MCF 10A (cell line): ENCODE measurements around the gene NARS2. TPM values are rescaled to one million over a fixed set of nuclear protein-coding genes. Genes with fewer than 3 reads are reported as not detected.
"Not testable (repeated sequence)": the region's sequence is repeated elsewhere in the genome, so short reads cannot be mapped to it uniquely, and the experiment has no call there.

ENCODE experiments used
- BruUV-seq: library from RNA; stranded (reverse); fragments of 400-500 nt; replicated peaks from 2 replicates; lab custom pipeline; 2021; lab: Mats Ljungman, UMichigan
- CTCF ChIA-PET: fragments of 300-600 bp; sonication (Branson Sonifier 250); formaldehyde crosslinking; extraction: SDS; loops from one replicate; lab custom pipeline; 2021; ENCODE audit warnings: antibody characterized with exemption, inconsistent platforms; lab: Yijun Ruan, JAX
- POLR2A ChIA-PET: fragments of 300-600, 350-650 bp; sonication (Branson Sonifier 250); formaldehyde crosslinking; extraction: SDS; loops from one replicate; lab custom pipeline; 2020; ENCODE audit warnings: antibody characterized with exemption, inconsistent platforms; lab: Yijun Ruan, JAX
- DNase-seq: peaks from one replicate; pipeline ENCODE4 v3.0.0-alpha.2; 2018; ENCODE audit not compliant: unreplicated experiment
- H3K27ac Mint-ChIP-seq: one replicate; pipeline ENCODE4 v1.8.0; 2022; ENCODE audit warnings: mild to moderate bottlenecking, low read depth, mixed read lengths; ENCODE audit not compliant: unreplicated experiment
- H3K27me3 Mint-ChIP-seq: one replicate; pipeline ENCODE4 v1.8.0; 2022; ENCODE audit warnings: mixed read lengths; ENCODE audit not compliant: insufficient read depth, unreplicated experiment
- H3K36me3 Mint-ChIP-seq: one replicate; pipeline ENCODE4 v1.8.0; 2022; ENCODE audit warnings: mild to moderate bottlenecking, moderate library complexity, mixed read lengths; ENCODE audit not compliant: insufficient read depth, unreplicated experiment
- H3K4me1 Mint-ChIP-seq: one replicate; pipeline ENCODE4 v1.8.0; 2022; ENCODE audit warnings: mixed read lengths; ENCODE audit not compliant: insufficient read depth, unreplicated experiment
- H3K4me3 Mint-ChIP-seq: one replicate; pipeline ENCODE4 v1.8.0; 2022; ENCODE audit warnings: mild to moderate bottlenecking, moderate library complexity, mixed read lengths; ENCODE audit not compliant: unreplicated experiment
- H3K9me3 Mint-ChIP-seq: one replicate; pipeline ENCODE4 v1.8.0; 2022; ENCODE audit warnings: mixed read lengths; ENCODE audit not compliant: unreplicated experiment
- CTCF ChIP-seq: fragments of 200-600 bp; IDR thresholded peaks from one replicate; pipeline ENCODE4 v1.8.0; 2022; ENCODE audit warnings: antibody characterized with exemption, mild to moderate bottlenecking; ENCODE audit not compliant: unreplicated experiment
- intact Hi-C: fragments of 100-400 bp; cut with micrococcal nuclease; formaldehyde crosslinking; loops from 2 replicates; pipeline ENCODE4 v1.14.1; 2022
- total RNA-seq: library from RNA; stranded (reverse); gene quantifications from 2 replicates; pipeline ENCODE4 v1.2.3, GENCODE V29; 2022

NARS2 gene
- total RNA-seq, 1 experiment from 2014 or later, result 24.6 TPM

GRCh38 chr11:78467931-78468330, 106.7 kb downstream of the NARS2 start:
- Mint-ChIP-seq H3K36me3 (peaks cover 23% of the 10 kb centered on the region), H3K4me1 (no peaks in the 10 kb centered on the region), H3K27ac (no peak overlapping the region), H3K4me3 (no peak overlapping the region), H3K9me3 (peaks cover 8% of the 10 kb centered on the region), H3K27me3 (no peaks in the 10 kb centered on the region)
- DNase-seq, result no peak
- CTCF ChIA-PET, result interaction anchor here (0.6 kb wide), 1 partner anchor 232 kb away, joined by 5 read pairs; no protein-coding TSS in a partner anchor
- intact Hi-C loops, result no loop called here
- POLR2A ChIA-PET, result no interaction called here
- TF ChIP-seq CTCF, result no peak
- no TSS peak for BruUV-seq

- BruUV-seq, result no TSS peak
- ChIA-PET POLR2A (no interaction called here), CTCF (no interaction called here)
- peaks cover 8% of the 10 kb centered on the region for H3K9me3 Mint-ChIP-seq
- no peak overlapping the region for H3K4me3 Mint-ChIP-seq
- no peak for TF ChIP-seq CTCF
- no peak for DNase-seq
- H3K4me1 Mint-ChIP-seq, result no peaks in the 10 kb centered on the region
- H3K27me3 Mint-ChIP-seq, result no peaks in the 10 kb centered on the region
- peaks cover 25% of the 10 kb centered on the region for H3K36me3 Mint-ChIP-seq
- no peak overlapping the region for H3K27ac Mint-ChIP-seq
- intact Hi-C loops, result no loop called here
Observed at GRCh38 chr11:78467370-78467769, 107.3 kb downstream of the NARS2 start.

- POLR2A ChIA-PET, result no interaction called here
- H3K27ac Mint-ChIP-seq, result no peak overlapping the region
- CTCF ChIA-PET, result interaction anchor here (0.7 to 1.8 kb wide), 3 partner anchors 48 to 99 kb away, joined by 3 to 6 read pairs (median 3); no protein-coding TSS in a partner anchor
- intact Hi-C loops, result no loop called here
- no peaks in the 10 kb centered on the region for H3K27me3 Mint-ChIP-seq
- no peak for DNase-seq
- no TSS peak for BruUV-seq
- TF ChIP-seq CTCF, result no peak
- no peaks in the 10 kb centered on the region for H3K4me1 Mint-ChIP-seq
- H3K9me3 Mint-ChIP-seq, result no peaks in the 10 kb centered on the region
- H3K4me3 Mint-ChIP-seq, result no peak overlapping the region
- peaks cover 40% of the 10 kb centered on the region for H3K36me3 Mint-ChIP-seq
Observed at GRCh38 chr11:78465169-78465942, 109.3 kb downstream of the NARS2 start.

GRCh38 chr11:78464787-78465168, 109.9 kb downstream of the NARS2 start:
- POLR2A ChIA-PET, H3K4me1 Mint-ChIP-seq, DNase-seq, H3K9me3 Mint-ChIP-seq, H3K4me3 Mint-ChIP-seq, H3K27ac Mint-ChIP-seq, H3K27me3 Mint-ChIP-seq, intact Hi-C loops, BruUV-seq: not testable (repeated sequence)
- CTCF ChIA-PET, result interaction anchor here (0.7 to 1.8 kb wide), 2 partner anchors 48 to 86 kb away, joined by 3 to 6 read pairs; no protein-coding TSS in a partner anchor
- peaks cover 46% of the 10 kb centered on the region for H3K36me3 Mint-ChIP-seq
